ENCODE measurements around the gene CENPE. TPM values are rescaled to one million over a fixed set of nuclear protein-coding genes. Genes with fewer than 3 reads are reported as not detected.
A peak's percentile ranks its signal among the peaks of the same experiment; 100 is the strongest.

CENPE gene
- total and polyA plus RNA-seq, 2 of the 4 experiments (the other 2 are of a cell fraction): 3.7 to 14.5 TPM

GRCh38 chr4:103105558-103106356 is 92.4 kb downstream of the CENPE start:
- BruUV-seq (replicated peaks): no TSS peak
- TF ChIP-seq, protein P1, sequence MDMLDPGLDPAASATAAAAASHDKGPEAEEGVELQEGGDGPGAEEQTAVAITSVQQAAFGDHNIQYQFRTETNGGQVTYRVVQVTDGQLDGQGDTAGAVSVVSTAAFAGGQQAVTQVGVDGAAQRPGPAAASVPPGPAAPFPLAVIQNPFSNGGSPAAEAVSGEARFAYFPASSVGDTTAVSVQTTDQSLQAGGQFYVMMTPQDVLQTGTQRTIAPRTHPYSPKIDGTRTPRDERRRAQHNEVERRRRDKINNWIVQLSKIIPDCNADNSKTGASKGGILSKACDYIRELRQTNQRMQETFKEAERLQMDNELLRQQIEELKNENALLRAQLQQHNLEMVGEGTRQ (IDR thresholded peaks at IDR 0.05; ENCODE audit: low read depth, low read length): no peak
- no peak for TF ChIP-seq MAZ (IDR thresholded peaks at IDR 0.05; ENCODE audit: borderline replicate concordance, low read depth, low read length)
- no peak for TF ChIP-seq MXI1 (IDR thresholded peaks at IDR 0.05; ENCODE audit: borderline replicate concordance, low read depth, low read length)
- H2BK120ac ChIP-seq (ENCODE audit: low read depth, low read length): peak overlapping the region; percentile 54
- POLR2A ChIA-PET (ENCODE audit: unreplicated experiment): no interaction called here
- WGBS, 2 experiments (ENCODE audit: extremely low coverage in 2 of 2, insufficient read length in 1 of 2): no CpG with 5 or more reads among the region's 2 CpGs
- H3K23ac ChIP-seq (ENCODE audit: low read depth, low read length): peak overlapping the region; percentile 90
- dilution Hi-C loops (cut with HindIII; ENCODE audit: low sequenced_read_pairs, unreplicated experiment) (no loop called here), in situ Hi-C loops (cut with MboI; ENCODE audit: low sequenced_read_pairs) (no loop called here), intact Hi-C loops (cut with micrococcal nuclease) (no loop called here)
- peak overlapping the region; percentile 85 for H2BK5ac ChIP-seq (ENCODE audit: low read depth, low read length, poor library complexity, severe bottlenecking)
- peak overlapping the region; percentile 51; the same call in 1 of the 2 replicates for H3K4me2 ChIP-seq (ENCODE audit: low read depth, low read length)
- peak overlapping the region; percentile 75 for H2AFZ ChIP-seq (replicated peaks; ENCODE audit: low read length, poor library complexity)
- 0 out of 2 replicates have a peak, but pooled peaks cover 2% of the 10 kb centered on the region for H3K36me3 ChIP-seq (ENCODE audit: control insufficient read depth, insufficient read depth, low read length)
- peaks cover 8% of the 10 kb centered on the region; the same call in 1 of the 2 replicates for H3K9me1 ChIP-seq (ENCODE audit: insufficient read depth, low read length)
- H3K27me3 ChIP-seq (ENCODE audit: control insufficient read depth, insufficient read depth, low read length): no peaks in the 10 kb centered on the region
- peak overlapping the region; percentile 89 for H3K14ac ChIP-seq (replicated peaks; ENCODE audit: low read depth, low read length)
- H3K56ac ChIP-seq (ENCODE audit: extremely low read depth, insufficient read depth, low read length): peak overlapping the region; percentile 29; the same call in 1 of the 2 replicates
- ATAC-seq (ENCODE audit: low read depth) (peak; percentile 89), DNase-seq (peak; percentile 66)
- H2BK20ac ChIP-seq (ENCODE audit: low read depth, low read length): peak overlapping the region; percentile 91
- H4K91ac ChIP-seq (ENCODE audit: insufficient read depth, low read depth, low read length): peak overlapping the region; percentile 38; the same call in 1 of the 2 replicates
- H2AK5ac ChIP-seq (ENCODE audit: low read depth, low read length): peak overlapping the region; percentile 78; the same call in 1 of the 2 replicates
- H3K4me3 ChIP-seq (ENCODE audit: insufficient read depth, low read depth, low read length): no peak overlapping the region
- H3K18ac ChIP-seq (ENCODE audit: low read depth, low read length): no peak overlapping the region; the same call in 1 of the 2 replicates
- peak overlapping the region; percentile 13 to 85; a peak in 2 of 4 replicates for H4K8ac ChIP-seq (ENCODE audit: low read depth in 2 of 2, low read length in 2 of 2)
- H3K9me3 ChIP-seq (ENCODE audit: control insufficient read depth, insufficient read depth, low read length): no peaks in the 10 kb centered on the region
- no peak overlapping the region for H3K9ac ChIP-seq (ENCODE audit: low read depth, low read length)
- H2AK9ac ChIP-seq (replicated peaks; ENCODE audit: low read depth, low read length, poor library complexity): no peak overlapping the region
- H3K27ac ChIP-seq (ENCODE audit: insufficient read depth, low read length): peak overlapping the region; percentile 61; the same call in 1 of the 2 replicates
- peak overlapping the region; percentile 63 for H3K4ac ChIP-seq (ENCODE audit: low read depth, low read length)
- H3K79me1 ChIP-seq (ENCODE audit: low read depth in 1 of 2, low read length in 2 of 2): peaks cover 0 to 4% of the 10 kb centered on the region in 2 experiments; a peak in 1 of 4 replicates
- peak overlapping the region; percentile 33; the same call in 1 of the 3 replicates for H2BK15ac ChIP-seq (ENCODE audit: low read depth, low read length)
- CTCF ChIA-PET: no interaction called here
- H3K4me1 ChIP-seq (ENCODE audit: control insufficient read depth, insufficient read depth, low read length): 0 out of 2 replicates have a peak, but pooled peaks cover 3% of the 10 kb centered on the region
- no peak overlapping the region for H4K5ac ChIP-seq (ENCODE audit: low read depth, low read length)
- no peaks in the 10 kb centered on the region for H4K20me1 ChIP-seq (ENCODE audit: insufficient read depth, low read length)
